Heart left ventricle (tissue), 16 donors: Measurements from ENCODE around the gene SMIM45.

Source experiments
- ATAC-seq, 4 donors: fragments of 200-7000 bp; cut with Tn5 transposase; one replicate each; pipeline ENCODE4 v1.9.1; 2020 to 2022; ENCODE audit warnings: moderate library complexity in 4 of 4, mild to moderate bottlenecking in 3 of 4, moderate number of reproducible peaks in 1 of 4
- DNase-seq, 5 donors: peaks; one replicate each; pipeline ENCODE4 v3.0.0-alpha.2; 2020
- H3K27ac ChIP-seq, 12 donors: fragments of 200-600 bp; sonication (generic) in 4 of 12; one replicate each; pipeline versions ENCODE4 v1.5.0 to v1.8.0; 2016 to 2022; ENCODE audit warnings: mild to moderate bottlenecking in 2 of 12
- H3K27me3 ChIP-seq, 9 donors: fragments of 200-600 bp; sonication (generic) in 2 of 9; one replicate each; pipeline versions ENCODE4 v1.5.1 to v1.8.0; 2016 to 2022; ENCODE audit warnings: mild to moderate bottlenecking in 3 of 9
- H3K36me3 ChIP-seq, 9 donors: fragments of 200-600 bp; sonication (generic) in 2 of 9; one replicate each; pipeline versions ENCODE4 v1.5.0 to v1.8.0; 2018 to 2022; ENCODE audit warnings: mild to moderate bottlenecking in 2 of 9
- H3K4me1 ChIP-seq, 12 donors: fragments of 200-600 bp; sonication (generic) in 4 of 12; one replicate each; pipeline versions ENCODE4 v1.5.0 to v1.8.0; 2016 to 2022; ENCODE audit warnings: mild to moderate bottlenecking in 3 of 12
- H3K4me3 ChIP-seq, 12 donors: fragments of 200-600 bp; sonication (generic) in 4 of 12; one replicate each; pipeline versions ENCODE4 v1.5.0 to v1.8.0; 2017 to 2022; ENCODE audit warnings: mild to moderate bottlenecking in 9 of 12, moderate library complexity in 4 of 12
- H3K9me3 ChIP-seq, 12 donors: fragments of 200-600 bp; sonication (generic) in 4 of 12; one replicate each; pipeline versions ENCODE4 v1.5.0 to v1.8.0; 2016 to 2022; ENCODE audit warnings: mild to moderate bottlenecking in 1 of 12
- POLR2A ChIP-seq, 2 donors: fragments of 450-650 bp; IDR thresholded peaks; one replicate each; pipeline ENCODE4 v1.6.1; 2017; ENCODE audit warnings: antibody characterized with exemption in 2 of 2, mild to moderate bottlenecking in 2 of 2, moderate library complexity in 2 of 2
- WGBS, 4 donors: extraction: QIAGEN DNeasy Blood & Tissue Kit in 2 of 4; methylation state at CpG; one replicate each; pipeline versions ENCODE4 v1.1.5 to v1.1.7; 2013 to 2018; 5-methylcytosine and 5-hydroxymethylcytosine counted together
- intact Hi-C, 10 donors: fragments of 100-400 bp; cut with DNase I; formaldehyde crosslinking; loops; one replicate each; pipeline versions ENCODE4 v1.11.1 to v1.14.2; 2022
- TF ChIP-seq, protein P1 (sequence below), 12 donors: fragments of 200-600 bp; sonication (generic) in 4 of 12; IDR thresholded peaks; one replicate each; pipeline versions ENCODE4 v1.5.0 to v1.8.0; 2018 to 2022; ENCODE audit warnings: antibody characterized with exemption in 12 of 12, mild to moderate bottlenecking in 5 of 12
- donor health status: ischemic (EF 13 %, LVEDD 7.1; RV severe dilation, severe dysfunction).
- donor health status: healthy with polysubstance abuse.
- donor health status: DM: no; HTN: yes; CAD: no.
- donor health status: DM: no; HTN: no; CAD: no.
- donor health status: ischemic (EF 25% LVEDD 6.9; RV normal size, moderate dysfunction).
- donor health status: ischemic (EF 25% LVEDD 5.7; RV mildly dilated, moderate dysfunction).
- donor health status: healthy.
- donor health status: DM: yes; HTN: yes; CAD: no.
- donor health status: ischemic (EF 35%, LVEDD 5.7; RV mildly dilated, moderate dysfunction).
- donor health status: nonischemic (EF 11% LVEDD 7.7; RV severe dilation, severe dysfunction).
- donor health status: DM: yes; HTN: yes; CAD: no.
- donor health status: PGD.
- donor health status: ischemic (EF 29% LVEDD 5.4; RV normal size, mild dysfunction).
- donor health status: nonischemic (EF 23%, LVEDD 6.1; RV moderate dilation, normal function).

Gene SMIM45

DNA sequence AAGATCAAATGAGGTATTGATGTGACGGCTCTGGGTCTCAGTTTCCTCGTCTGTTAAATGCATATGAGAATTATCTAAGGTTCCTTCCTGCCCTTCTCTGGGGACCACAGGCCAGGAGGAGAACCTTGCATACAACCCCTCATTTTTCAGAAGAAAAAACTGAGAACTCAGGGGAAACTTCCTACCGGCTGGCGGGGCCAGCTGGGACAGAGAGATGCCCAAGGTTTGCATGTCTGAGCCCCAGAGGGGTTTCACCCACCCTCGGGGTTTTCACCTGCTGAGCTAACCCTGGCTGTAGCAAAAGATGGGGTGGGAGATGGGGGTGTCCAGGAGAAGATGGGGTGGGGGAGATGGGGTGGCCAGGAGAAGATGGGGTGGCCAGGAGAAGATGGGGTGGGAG lies 29.6 kb upstream of the SMIM45 start:
- 91 to 96% (median 92%) methylated on average over 5 of the region's 5 CpGs for WGBS, 4 donors
- intact Hi-C loops, result no loop called here
- Histone ChIP-seq H3K4me3 (no peak overlapping the region), H3K27me3 (peaks cover 0 to 35% (median 16%) of the 10 kb centered on the region in 9 donors), H3K9me3 (no peaks in the 10 kb centered on the region), H3K36me3 (no peaks in the 10 kb centered on the region), H3K27ac (no peak overlapping the region), H3K4me1 (peaks cover 0 to 44% (median 18%) of the 10 kb centered on the region in 12 donors)
- TF ChIP-seq POLR2A (IDR thresholded peaks at IDR 0.05), result no peak
- TF ChIP-seq, protein P1, sequence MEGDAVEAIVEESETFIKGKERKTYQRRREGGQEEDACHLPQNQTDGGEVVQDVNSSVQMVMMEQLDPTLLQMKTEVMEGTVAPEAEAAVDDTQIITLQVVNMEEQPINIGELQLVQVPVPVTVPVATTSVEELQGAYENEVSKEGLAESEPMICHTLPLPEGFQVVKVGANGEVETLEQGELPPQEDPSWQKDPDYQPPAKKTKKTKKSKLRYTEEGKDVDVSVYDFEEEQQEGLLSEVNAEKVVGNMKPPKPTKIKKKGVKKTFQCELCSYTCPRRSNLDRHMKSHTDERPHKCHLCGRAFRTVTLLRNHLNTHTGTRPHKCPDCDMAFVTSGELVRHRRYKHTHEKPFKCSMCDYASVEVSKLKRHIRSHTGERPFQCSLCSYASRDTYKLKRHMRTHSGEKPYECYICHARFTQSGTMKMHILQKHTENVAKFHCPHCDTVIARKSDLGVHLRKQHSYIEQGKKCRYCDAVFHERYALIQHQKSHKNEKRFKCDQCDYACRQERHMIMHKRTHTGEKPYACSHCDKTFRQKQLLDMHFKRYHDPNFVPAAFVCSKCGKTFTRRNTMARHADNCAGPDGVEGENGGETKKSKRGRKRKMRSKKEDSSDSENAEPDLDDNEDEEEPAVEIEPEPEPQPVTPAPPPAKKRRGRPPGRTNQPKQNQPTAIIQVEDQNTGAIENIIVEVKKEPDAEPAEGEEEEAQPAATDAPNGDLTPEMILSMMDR (IDR thresholded peaks at IDR 0.05), result no peak
- ATAC-seq, result no peak
- no peak for DNase-seq

DNA sequence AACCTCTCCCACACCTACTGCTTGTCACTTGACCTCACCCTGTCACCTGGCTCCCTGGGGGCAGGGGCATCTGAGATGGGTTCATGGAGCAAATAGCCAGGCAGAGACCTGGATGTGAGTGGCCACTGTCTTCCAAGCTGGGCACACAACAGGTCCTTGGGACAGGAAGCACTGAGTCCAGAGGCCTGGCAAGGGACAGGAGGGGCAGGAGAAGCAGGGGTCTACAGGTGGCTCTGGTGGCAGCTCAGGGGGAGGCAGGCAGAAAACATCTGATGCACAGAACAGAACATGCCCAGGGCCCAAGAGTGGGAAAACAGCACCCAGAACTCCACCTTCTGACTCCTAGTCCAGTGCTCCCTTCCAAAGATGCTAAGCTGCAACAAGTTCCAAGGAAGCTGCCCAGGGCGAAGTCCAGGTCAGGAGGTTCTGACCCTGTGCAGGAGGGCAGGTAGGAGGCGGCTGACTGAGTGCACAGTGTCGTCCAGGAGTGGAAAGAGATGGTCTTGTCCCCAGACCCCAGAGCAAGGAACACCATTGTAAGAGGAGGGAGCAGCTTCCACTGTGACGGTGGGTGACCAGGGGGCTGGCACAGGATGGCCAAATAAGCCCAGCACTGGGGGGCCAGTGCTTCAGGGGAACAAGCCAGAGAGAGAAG lies 28.9 kb upstream of the SMIM45 start:
- H3K27ac ChIP-seq, result no peak overlapping the region
- WGBS, 4 donors, result 95 to 96% (median 96%) methylated on average over 4 of the region's 4 CpGs
- H3K36me3 ChIP-seq, result no peaks in the 10 kb centered on the region
- peaks cover 0 to 37% (median 14%) of the 10 kb centered on the region in 12 donors for H3K4me1 ChIP-seq
- TF ChIP-seq POLR2A (IDR thresholded peaks at IDR 0.05), result no peak
- TF ChIP-seq, protein P1 (IDR thresholded peaks at IDR 0.05), result no peak
- H3K9me3 ChIP-seq, result no peaks in the 10 kb centered on the region
- H3K27me3 ChIP-seq, result peaks cover 0 to 27% (median 10%) of the 10 kb centered on the region in 9 donors
- ATAC-seq (no peak), DNase-seq (no peak)
- intact Hi-C loops, result no loop called here
- no peak overlapping the region for H3K4me3 ChIP-seq

DNA sequence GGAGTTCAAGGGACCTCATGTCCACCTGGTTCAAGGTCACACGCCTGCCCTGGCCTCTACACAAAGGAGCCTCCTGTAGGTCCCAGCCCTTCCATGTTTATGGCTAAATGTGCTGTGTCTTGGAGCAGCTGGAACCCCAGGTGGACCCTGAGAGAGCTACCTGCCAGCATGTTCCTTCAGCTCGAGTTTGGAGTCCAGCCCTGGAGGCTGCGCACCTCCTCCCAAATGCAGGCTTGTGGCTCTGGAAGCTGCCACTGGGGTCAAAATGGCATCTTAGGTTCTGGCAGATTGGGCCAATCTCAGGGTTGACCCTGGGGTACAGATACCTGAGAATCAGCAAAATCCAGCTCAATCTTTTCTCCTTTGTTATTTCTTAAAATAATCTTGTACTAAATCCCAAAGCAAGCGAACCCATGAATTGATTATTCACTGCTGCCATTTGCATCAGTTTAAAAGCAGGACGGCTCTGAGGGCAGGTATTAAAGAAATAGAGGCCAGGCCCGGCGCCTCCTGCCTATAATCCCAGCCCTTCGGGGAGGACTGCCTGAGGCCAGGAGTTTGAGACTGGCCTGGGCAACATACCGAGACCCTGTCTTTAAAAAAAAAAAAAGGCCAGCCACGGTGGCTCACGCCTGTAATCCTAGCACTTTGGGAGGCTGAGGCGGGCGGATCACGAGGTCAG lies 28.2 kb upstream of the SMIM45 start:
- Histone ChIP-seq H3K9me3 (no peaks in the 10 kb centered on the region), H3K27ac (no peak overlapping the region), H3K4me1 (peaks cover 0 to 31% (median 13%) of the 10 kb centered on the region in 12 donors), H3K36me3 (no peaks in the 10 kb centered on the region), H3K4me3 (no peak overlapping the region), H3K27me3 (peaks cover 0 to 23% (median 10%) of the 10 kb centered on the region in 9 donors)
- TF ChIP-seq, protein P1 (IDR thresholded peaks at IDR 0.05), result no peak
- TF ChIP-seq POLR2A (IDR thresholded peaks at IDR 0.05), result no peak
- intact Hi-C loops, result no loop called here
- DNase-seq (no peak), ATAC-seq (no peak)
- WGBS, 4 donors, result 93 to 95% (median 95%) methylated on average over 13 to 14 of the region's 14 CpGs

DNA sequence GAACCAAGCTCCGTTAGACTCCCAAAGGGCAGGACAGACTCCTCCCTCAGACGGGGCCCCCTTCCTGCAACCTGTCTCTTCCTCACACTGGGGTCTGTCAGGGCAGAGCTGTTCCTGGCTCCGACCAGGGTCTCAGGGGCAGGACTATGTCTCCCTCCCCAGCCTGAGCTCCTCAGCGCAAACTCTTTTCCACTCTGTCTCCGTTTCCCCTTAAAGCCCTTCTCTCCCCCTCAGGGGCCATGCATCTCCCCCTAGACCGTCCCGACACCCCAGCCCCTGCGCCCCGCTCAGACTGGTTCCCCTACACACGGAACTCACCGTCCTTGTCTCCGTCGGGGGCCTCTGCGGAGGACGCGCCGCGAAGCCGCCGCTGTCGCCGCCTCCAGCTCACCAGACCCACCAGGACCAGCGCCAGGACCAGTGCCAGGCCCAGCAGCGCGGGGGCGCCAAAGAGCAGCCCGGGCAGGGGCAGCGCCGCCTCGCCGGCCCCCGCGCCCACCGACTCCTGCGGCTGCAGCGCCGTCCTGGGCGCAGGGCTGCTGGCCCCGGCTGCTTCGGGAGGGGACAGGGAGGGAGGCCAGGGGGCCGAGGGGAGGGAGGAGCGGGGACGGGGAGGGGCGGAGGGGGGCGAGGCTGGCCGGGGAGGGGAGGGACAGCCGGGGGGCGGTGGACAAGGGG lies 26.0 kb upstream of the SMIM45 start:
- TF ChIP-seq, protein P1 (IDR thresholded peaks at IDR 0.05), result peak; percentile 43 to 78 (median 60)
- no peak for TF ChIP-seq POLR2A (IDR thresholded peaks at IDR 0.05)
- peak overlapping the region in 11 of 12 donors; percentile 7 to 57 (median 38) for H3K4me3 ChIP-seq
- peak in 3 of 4 donors; percentile 61 to 78 (median 67) for ATAC-seq
- H3K27ac ChIP-seq, result peak overlapping the region in 1 of 12 donors; percentile 5
- peak; percentile 46 to 85 (median 65) for DNase-seq
- WGBS, 4 donors, result 7 to 18% (median 8%) methylated on average over 21 to 45 of the region's 48 CpGs
- intact Hi-C loops, result no loop called here
- H3K27me3 ChIP-seq, result peaks cover 0 to 22% (median 10%) of the 10 kb centered on the region in 9 donors
- peaks cover 0 to 12% (median 2%) of the 10 kb centered on the region in 12 donors for H3K4me1 ChIP-seq
- H3K36me3 ChIP-seq, result no peaks in the 10 kb centered on the region
- H3K9me3 ChIP-seq, result no peaks in the 10 kb centered on the region
